ENCODE results near the gene FAM13A. TPM values are rescaled to one million over a fixed set of nuclear protein-coding genes. Genes with fewer than 3 reads are reported as not detected.
"Not testable (repeated sequence)": the region's sequence is repeated elsewhere in the genome, so short reads cannot be mapped to it uniquely, and the experiment has no call there.

Gene FAM13A
- total and polyA plus RNA-seq, 7 donors = 3.8 to 76.0 (median 15.2) TPM

DNA sequence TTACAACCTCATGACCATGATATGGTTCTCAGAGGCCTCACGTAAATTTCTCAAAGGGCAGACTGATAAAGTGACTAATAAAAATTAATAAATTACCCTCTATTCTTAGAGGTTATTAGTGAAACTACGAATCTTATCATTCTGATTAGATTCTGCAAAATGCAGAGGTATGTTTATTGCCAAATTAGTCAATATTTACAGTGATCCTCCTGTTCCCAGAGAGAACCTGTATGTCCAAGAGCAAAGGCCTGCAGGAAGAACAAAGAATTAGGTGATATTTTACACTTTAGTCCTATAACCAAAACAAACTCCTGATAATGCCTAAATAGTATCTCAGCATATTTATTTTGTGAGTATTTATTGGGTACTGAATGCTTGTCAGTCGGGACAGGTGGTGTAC lies 58.1 kb downstream of the FAM13A start:
- WGBS, 3 donors = 92 to 99% (median 97%) methylated on average over 3 of the region's 3 CpGs
- Histone ChIP-seq H3K4me3 (no peak overlapping the region), H3K36me3 (ENCODE audit: insufficient read depth in 1 of 2, low read depth in 1 of 2) (no peaks in the 10 kb centered on the region), H3K9me3 (peaks cover 3% of the 10 kb centered on the region), H3K27me3 (ENCODE audit: insufficient read depth in 3 of 3, low read length in 2 of 3) (no peaks in the 10 kb centered on the region), H3K4me1 (no peaks in the 10 kb centered on the region), H3K27ac (no peak overlapping the region)
- DNase-seq (no peak), ATAC-seq (no peak)
- intact Hi-C loops (cut with DNase I) = loop anchor here in 1 of 2 donors (10.0 kb wide), 1 partner anchor 1844 kb away; no protein-coding TSS in a partner anchor
- TF ChIP-seq, protein P1, sequence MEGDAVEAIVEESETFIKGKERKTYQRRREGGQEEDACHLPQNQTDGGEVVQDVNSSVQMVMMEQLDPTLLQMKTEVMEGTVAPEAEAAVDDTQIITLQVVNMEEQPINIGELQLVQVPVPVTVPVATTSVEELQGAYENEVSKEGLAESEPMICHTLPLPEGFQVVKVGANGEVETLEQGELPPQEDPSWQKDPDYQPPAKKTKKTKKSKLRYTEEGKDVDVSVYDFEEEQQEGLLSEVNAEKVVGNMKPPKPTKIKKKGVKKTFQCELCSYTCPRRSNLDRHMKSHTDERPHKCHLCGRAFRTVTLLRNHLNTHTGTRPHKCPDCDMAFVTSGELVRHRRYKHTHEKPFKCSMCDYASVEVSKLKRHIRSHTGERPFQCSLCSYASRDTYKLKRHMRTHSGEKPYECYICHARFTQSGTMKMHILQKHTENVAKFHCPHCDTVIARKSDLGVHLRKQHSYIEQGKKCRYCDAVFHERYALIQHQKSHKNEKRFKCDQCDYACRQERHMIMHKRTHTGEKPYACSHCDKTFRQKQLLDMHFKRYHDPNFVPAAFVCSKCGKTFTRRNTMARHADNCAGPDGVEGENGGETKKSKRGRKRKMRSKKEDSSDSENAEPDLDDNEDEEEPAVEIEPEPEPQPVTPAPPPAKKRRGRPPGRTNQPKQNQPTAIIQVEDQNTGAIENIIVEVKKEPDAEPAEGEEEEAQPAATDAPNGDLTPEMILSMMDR (IDR thresholded peaks at IDR 0.05) = no peak

GRCh38 chr4:88998001-88998400 lies 59.0 kb downstream of the FAM13A start:
- Histone ChIP-seq H3K27ac (no peak overlapping the region), H3K36me3 (ENCODE audit: insufficient read depth in 1 of 2, low read depth in 1 of 2) (no peaks in the 10 kb centered on the region), H3K27me3 (ENCODE audit: insufficient read depth in 3 of 3, low read length in 2 of 3) (no peaks in the 10 kb centered on the region), H3K9me3 (peaks cover 3% of the 10 kb centered on the region), H3K4me1 (no peaks in the 10 kb centered on the region), H3K4me3 (no peak overlapping the region)
- DNase-seq (no peak), ATAC-seq (no peak)
- TF ChIP-seq, protein P1 (IDR thresholded peaks at IDR 0.05) = no peak
- intact Hi-C loops (cut with DNase I) = loop anchor here in 1 of 2 donors (10.0 kb wide), 1 partner anchor 1843 kb away; no protein-coding TSS in a partner anchor

DNA sequence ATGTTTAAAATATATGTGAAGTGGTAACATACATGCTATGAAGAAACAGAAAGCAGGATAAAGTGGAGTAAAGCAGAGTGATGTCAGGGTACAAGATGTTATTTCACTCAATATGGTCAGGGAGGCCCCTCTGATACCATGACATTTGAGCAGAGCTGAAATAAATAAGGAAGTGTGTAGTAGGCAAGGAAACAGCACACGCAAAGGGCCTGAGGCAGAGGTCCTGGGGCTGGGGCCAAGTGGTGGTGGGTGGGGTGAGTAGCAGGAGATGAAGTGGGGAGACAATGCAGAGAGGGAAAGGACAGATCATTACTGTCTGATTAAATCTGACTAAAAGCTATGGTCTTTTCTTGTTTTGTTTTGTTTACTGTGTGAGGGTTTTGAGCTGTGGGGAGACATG lies 61.1 kb downstream of the FAM13A start:
- intact Hi-C loops (cut with DNase I) = loop anchor here in 1 of 2 donors (10.0 kb wide), 1 partner anchor 1841 kb away; no protein-coding TSS in a partner anchor
- 87 to 100% (median 96%) methylated on average over 1 of the region's 1 CpG for WGBS, 3 donors
- no peak for ATAC-seq
- H3K4me3 ChIP-seq = no peak overlapping the region
- no peak overlapping the region for H3K27ac ChIP-seq
- H3K27me3 ChIP-seq (ENCODE audit: insufficient read depth in 3 of 3, low read length in 2 of 3) = no peaks in the 10 kb centered on the region
- H3K36me3 ChIP-seq (ENCODE audit: insufficient read depth in 1 of 2, low read depth in 1 of 2) = no peaks in the 10 kb centered on the region
- no peak for DNase-seq
- H3K9me3 ChIP-seq = peaks cover 1% of the 10 kb centered on the region
- H3K4me1 ChIP-seq = peaks cover 4% of the 10 kb centered on the region
- TF ChIP-seq, protein P1 (IDR thresholded peaks at IDR 0.05) = no peak

GRCh38 chr4:88995257-88995656 lies 61.7 kb downstream of the FAM13A start:
- intact Hi-C loops (cut with DNase I) = loop anchor here in 1 of 2 donors (10.0 kb wide), 1 partner anchor 1840 kb away; no protein-coding TSS in a partner anchor
- not testable (repeated sequence) for H3K27ac ChIP-seq; H3K4me1 ChIP-seq; DNase-seq; H3K9me3 ChIP-seq; ATAC-seq; H3K27me3 ChIP-seq (ENCODE audit: insufficient read depth in 3 of 3, low read length in 2 of 3); H3K36me3 ChIP-seq (ENCODE audit: insufficient read depth in 1 of 2, low read depth in 1 of 2); H3K4me3 ChIP-seq
- WGBS, 3 donors = 93 to 100% (median 94%) methylated on average over 1 of the region's 1 CpG

GRCh38 chr4:88993246-88993645 lies 63.7 kb downstream of the FAM13A start:
- TF ChIP-seq, protein P1 (IDR thresholded peaks at IDR 0.05) = no peak
- Histone ChIP-seq H3K27ac (no peak overlapping the region), H3K9me3 (no peaks in the 10 kb centered on the region), H3K27me3 (ENCODE audit: insufficient read depth in 3 of 3, low read length in 2 of 3) (no peaks in the 10 kb centered on the region), H3K4me1 (peaks cover 17% of the 10 kb centered on the region), H3K4me3 (no peak overlapping the region), H3K36me3 (ENCODE audit: insufficient read depth in 1 of 2, low read depth in 1 of 2) (no peaks in the 10 kb centered on the region)
- DNase-seq (no peak), ATAC-seq (no peak)
- 92 to 94% (median 94%) methylated on average over 2 of the region's 2 CpGs for WGBS, 3 donors
- intact Hi-C loops (cut with DNase I) = loop anchor here in 1 of 2 donors (10.0 kb wide), 1 partner anchor 1838 kb away; no protein-coding TSS in a partner anchor
